SK-N-MC (cell line): ENCODE measurements around the gene GTF3C1.

Source experiments
- DNase-seq: peaks from one replicate; pipeline ENCODE4 v3.0.0-alpha.2; 2011; ENCODE audit warnings: low read depth, low spot score
- H3K27ac ChIP-seq: fragments of 200-600 bp; sonication (generic); 2 replicates; pipeline ENCODE4 v1.5.1; 2016; ENCODE audit warnings: mixed run types
- H3K36me3 ChIP-seq: fragments of 200-600 bp; sonication (generic); 2 replicates; pipeline ENCODE4 v1.6.1; 2017; ENCODE audit warnings: antibody characterized with exemption, low read length, mixed read lengths; ENCODE audit not compliant: insufficient read depth
- H3K4me3 ChIP-seq: fragments of 200-600 bp; sonication (generic); 2 replicates; pipeline ENCODE4 v1.5.1; 2016
- H3K9ac ChIP-seq: fragments of 200-600 bp; sonication (generic); 2 replicates; pipeline ENCODE4 v1.8.0; 2017; ENCODE audit warnings: mixed run types, mixed read lengths; ENCODE audit not compliant: insufficient read length
- H3K9me3 ChIP-seq: fragments of 200-600 bp; sonication (generic); 2 replicates; pipeline ENCODE4 v1.6.1; 2017; ENCODE audit warnings: low read depth, mild to moderate bottlenecking, antibody characterized with exemption, low read length, moderate library complexity, mixed read lengths
- EZH2 ChIP-seq: fragments of 200-600 bp; sonication (generic); IDR thresholded peaks from one replicate; pipeline ENCODE4 v1.6.1; 2017; ENCODE audit warnings: antibody characterized with exemption
- FOXP2 ChIP-seq: optimal IDR thresholded peaks from 2 replicates; pipeline ENCODE3; 2011; ENCODE audit warnings: mild to moderate bottlenecking, moderate library complexity; ENCODE audit not compliant: insufficient read depth; ENCODE audit errors: extremely low read length, control extremely low read depth
- POLR2AphosphoS5 ChIP-seq: IDR thresholded peaks from 2 replicates; pipeline ENCODE4 v1.6.1; 2012; ENCODE audit warnings: mild to moderate bottlenecking, low read depth, low read length, borderline replicate concordance

GTF3C1 gene

DNA sequence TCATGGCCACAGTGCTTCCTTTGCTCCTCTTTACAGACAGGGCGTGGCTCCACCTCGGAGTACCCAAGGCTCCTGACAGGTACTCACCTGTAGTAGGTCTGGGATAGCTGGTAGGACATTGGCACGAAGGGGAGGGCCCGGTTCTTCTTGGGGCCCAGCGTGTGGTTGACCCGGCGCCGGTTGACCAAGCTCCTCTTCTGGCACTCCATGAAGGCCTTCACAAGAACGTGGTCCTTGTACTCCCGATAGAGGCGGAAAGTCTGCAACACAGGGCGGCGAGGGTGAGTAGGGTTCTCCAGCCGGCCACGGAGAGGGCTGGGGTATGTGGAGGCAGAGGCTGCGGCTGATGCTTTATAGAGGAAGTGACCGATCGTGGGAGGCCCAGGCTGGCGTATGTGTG lies 78.1 kb downstream of the GTF3C1 start:
- H3K27ac ChIP-seq = no peak overlapping the region
- peaks cover 73% of the 10 kb centered on the region for H3K36me3 ChIP-seq
- H3K9me3 ChIP-seq = no peaks in the 10 kb centered on the region
- no peak overlapping the region for H3K4me3 ChIP-seq
- no peak overlapping the region for H3K9ac ChIP-seq
- DNase-seq = no peak
- TF ChIP-seq EZH2 = no peak
- no peak for TF ChIP-seq POLR2AphosphoS5
- TF ChIP-seq FOXP2 = no peak

GRCh38 chr16:27470567-27471431 lies 78.9 kb downstream of the GTF3C1 start:
- Histone ChIP-seq H3K27ac (no peak overlapping the region), H3K4me3 (no peak overlapping the region), H3K36me3 (peaks cover 71% of the 10 kb centered on the region), H3K9me3 (no peaks in the 10 kb centered on the region), H3K9ac (no peak overlapping the region)
- DNase-seq = no peak
- TF ChIP-seq EZH2 (no peak), FOXP2 (no peak), POLR2AphosphoS5 (no peak)

DNA sequence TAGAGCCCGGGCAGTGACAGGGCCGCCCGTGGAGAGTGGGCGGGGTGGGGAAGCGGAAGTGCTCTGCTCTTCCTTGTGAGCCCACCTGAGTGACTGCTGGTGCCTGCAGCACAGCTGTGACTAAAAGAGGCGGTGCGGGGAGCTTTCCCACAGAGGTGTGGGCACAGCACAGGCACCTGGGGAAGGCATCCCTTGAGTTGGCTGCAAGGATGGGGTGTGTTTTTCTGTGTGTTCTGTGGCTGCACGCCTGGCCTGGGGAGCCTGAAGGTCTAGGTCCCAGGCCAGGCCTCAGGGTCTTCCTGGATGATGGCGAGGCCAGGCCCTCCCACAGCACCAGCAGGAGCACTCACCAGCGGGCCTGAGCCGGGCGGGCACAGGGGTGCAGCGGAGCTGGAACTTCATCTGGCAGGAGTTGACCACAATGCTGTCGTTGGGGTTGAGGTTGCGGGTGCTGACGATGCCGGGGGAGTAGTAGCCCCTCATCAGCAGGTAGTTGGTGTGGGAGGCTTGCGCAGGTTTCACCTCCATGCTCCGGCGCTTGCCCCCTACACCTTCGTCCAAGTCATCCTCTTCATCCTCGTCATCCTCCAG lies 80.7 kb downstream of the GTF3C1 start:
- no peak for DNase-seq
- Histone ChIP-seq H3K27ac (no peak overlapping the region), H3K4me3 (no peak overlapping the region), H3K9me3 (no peaks in the 10 kb centered on the region), H3K9ac (no peak overlapping the region), H3K36me3 (peaks cover 70% of the 10 kb centered on the region)
- TF ChIP-seq EZH2 (no peak), FOXP2 (no peak), POLR2AphosphoS5 (no peak)

DNA sequence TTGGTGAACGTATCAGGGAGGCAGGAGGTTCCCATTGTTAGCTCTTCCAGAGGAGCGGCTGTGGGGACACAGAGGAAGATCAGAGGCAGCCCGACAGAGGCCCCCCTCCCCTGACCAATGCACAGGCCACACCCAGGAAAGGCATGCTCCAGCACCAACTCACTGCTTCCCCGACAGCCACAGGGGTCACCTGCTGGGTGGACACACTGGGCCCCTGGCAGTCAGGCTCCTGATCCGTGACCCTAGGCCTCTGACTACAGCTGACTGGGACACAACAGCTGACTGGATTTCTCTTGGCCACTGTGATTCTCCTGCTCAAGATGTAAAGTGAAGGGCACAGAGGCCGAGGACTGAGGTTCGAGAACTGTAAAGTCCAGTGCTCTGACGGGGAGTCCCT lies 84.2 kb downstream of the GTF3C1 start:
- H3K27ac ChIP-seq = no peak overlapping the region
- DNase-seq = no peak
- no peak overlapping the region for H3K4me3 ChIP-seq
- H3K36me3 ChIP-seq = peaks cover 55% of the 10 kb centered on the region
- TF ChIP-seq POLR2AphosphoS5 (no peak), FOXP2 (no peak), EZH2 (no peak)
- H3K9me3 ChIP-seq = no peaks in the 10 kb centered on the region
- no peak overlapping the region for H3K9ac ChIP-seq

GRCh38 chr16:27464626-27465482 lies 84.9 kb downstream of the GTF3C1 start:
- Histone ChIP-seq H3K36me3 (peaks cover 49% of the 10 kb centered on the region), H3K9ac (no peak overlapping the region), H3K9me3 (no peaks in the 10 kb centered on the region), H3K4me3 (no peak overlapping the region), H3K27ac (no peak overlapping the region)
- DNase-seq = no peak
- no peak for TF ChIP-seq EZH2

DNA sequence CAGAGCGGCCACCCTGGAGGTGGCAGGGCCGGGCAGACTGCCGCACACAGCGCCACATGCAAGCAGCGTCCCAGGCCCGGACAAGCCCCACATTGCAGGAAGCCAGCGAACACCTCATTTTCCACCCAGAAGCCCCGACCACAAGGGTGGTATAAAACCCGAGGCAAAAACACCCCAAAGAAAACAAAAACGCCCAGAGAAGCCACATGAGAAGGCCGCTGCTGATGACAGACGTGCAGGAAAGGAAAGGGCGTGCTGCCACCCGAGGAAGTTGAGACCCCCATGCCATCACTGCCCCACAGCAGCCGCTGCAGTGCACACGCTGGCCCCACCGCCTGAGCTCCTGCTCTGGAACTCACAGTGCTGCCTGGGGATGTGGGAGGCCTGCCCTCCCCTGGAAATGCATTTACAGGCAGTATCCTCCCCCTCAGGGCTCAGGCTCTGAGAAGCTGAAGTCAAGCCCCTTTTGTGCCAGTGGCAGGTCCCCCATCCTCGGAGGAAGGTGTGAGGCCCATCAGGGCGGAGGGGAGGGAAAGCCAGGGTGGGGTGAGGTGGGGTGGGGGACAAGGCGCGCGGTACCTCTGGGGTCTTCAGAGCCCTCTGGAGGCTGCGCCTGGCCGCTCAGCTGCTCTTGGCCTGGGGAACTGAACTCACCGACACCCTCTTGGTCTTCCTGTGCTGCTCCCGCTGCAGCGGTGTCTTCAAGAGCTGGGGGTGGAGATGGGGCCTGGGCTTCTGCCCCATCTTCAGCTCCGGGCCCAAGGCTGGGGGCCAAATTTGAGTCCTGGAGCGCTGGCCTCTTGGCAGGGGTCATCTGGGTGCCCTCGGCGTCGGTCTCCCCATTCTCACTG lies 85.7 kb downstream of the GTF3C1 start:
- no peak for DNase-seq
- H3K36me3 ChIP-seq = peaks cover 40% of the 10 kb centered on the region
- H3K27ac ChIP-seq = no peak overlapping the region
- H3K9ac ChIP-seq = no peak overlapping the region
- no peak overlapping the region for H3K4me3 ChIP-seq
- H3K9me3 ChIP-seq = no peaks in the 10 kb centered on the region
- TF ChIP-seq FOXP2 (no peak), POLR2AphosphoS5 (no peak)

DNA sequence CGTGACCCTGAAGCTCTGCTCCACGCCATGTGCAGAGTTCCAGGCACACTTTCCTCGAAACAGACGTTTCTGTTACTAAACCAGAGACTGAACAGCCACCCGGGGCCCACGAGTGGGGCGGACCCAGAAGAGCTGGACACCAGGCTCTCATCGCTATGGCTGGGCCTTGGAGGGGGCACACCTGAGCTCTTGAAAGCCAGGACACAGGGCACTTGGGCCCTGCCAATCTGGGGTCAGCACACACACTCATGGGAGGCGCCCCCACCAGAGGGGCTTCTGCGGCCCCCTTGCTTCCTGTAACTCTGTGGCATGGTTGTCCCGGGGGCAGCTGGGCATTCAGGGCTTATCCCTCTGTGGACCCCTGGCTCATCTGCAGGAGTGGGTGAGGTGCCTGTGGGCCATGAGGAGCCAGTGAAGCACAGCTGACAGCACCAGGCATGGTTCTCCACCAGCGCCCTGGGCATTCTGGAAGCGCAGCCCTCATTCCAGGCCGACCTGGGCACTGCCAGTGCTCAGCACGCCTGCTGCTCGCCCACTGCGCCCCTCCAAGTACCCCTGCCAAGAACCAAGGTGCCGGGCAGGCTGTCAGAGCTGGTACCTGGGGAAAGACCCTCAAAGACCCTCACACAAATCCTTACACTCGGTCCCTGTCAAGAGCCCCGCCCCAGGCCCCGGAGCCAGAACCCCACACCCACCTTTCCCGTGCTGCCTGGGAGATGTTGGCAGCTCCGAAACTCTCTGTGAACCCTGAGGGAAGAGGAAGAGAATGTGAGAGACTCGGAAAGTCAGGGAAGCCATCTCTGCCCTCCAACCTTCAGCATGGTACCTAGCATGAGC lies 86.6 kb downstream of the GTF3C1 start:
- Histone ChIP-seq H3K36me3 (peaks cover 33% of the 10 kb centered on the region), H3K9ac (no peak overlapping the region), H3K9me3 (no peaks in the 10 kb centered on the region), H3K27ac (no peak overlapping the region), H3K4me3 (no peak overlapping the region)
- no peak for DNase-seq
- no peak for TF ChIP-seq FOXP2
- no peak for TF ChIP-seq POLR2AphosphoS5
- no peak for TF ChIP-seq EZH2
